ENCODE measurements around the gene PIWIL1.

Gene PIWIL1

DNA sequence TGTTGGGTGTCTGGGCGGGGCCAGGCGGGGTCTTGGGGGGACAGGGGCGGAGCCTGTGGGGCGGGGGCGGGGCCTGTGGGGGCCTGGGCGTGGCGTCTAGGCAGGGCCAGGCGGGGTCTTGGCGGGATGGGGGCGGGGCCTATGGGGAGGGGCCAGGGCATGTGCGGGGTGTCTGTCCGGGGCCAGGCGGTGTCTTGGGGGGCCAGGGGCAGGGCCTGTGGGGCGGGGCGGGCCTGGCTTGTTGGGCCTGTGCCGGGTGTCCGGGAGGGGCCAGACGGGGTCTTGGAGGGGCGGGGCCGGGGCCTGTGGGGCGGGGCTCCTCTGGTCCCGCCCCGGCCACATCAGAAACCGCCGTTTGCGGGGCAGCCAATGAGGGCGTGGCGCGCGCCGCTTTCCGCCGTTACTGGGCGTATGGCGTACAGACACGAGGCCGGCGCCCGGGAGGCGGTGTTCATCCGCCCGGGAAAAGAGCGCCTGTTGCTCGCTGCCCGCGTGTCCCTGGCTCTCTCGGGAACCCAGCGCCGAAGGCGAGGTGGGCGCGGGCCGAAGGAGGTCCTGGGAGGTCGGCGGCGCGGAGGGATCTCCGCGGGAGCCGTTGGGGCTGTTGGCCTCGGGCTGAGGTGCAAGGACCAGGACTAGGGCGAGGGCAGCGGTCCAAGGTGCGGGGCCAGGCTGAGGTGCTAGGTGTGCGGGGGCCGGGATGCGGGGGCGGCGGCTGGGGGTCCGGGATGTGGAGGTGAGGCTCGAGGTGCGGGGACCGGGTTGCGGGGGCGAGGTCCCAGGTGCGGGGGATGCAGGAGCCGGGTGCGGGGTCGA is at the start of gene PIWIL1:
PIWIL1 (plus strand) TSS at position 400 of the 816 bp plus-strand sequence. CDS start 4,705 bp downstream, outside the sequence.
- no peak for DNase-seq

GRCh38 chr12:130288206-130288605 is 49.5 kb upstream of the PIWIL1 start:
- DNase-seq, result no peak

DNA sequence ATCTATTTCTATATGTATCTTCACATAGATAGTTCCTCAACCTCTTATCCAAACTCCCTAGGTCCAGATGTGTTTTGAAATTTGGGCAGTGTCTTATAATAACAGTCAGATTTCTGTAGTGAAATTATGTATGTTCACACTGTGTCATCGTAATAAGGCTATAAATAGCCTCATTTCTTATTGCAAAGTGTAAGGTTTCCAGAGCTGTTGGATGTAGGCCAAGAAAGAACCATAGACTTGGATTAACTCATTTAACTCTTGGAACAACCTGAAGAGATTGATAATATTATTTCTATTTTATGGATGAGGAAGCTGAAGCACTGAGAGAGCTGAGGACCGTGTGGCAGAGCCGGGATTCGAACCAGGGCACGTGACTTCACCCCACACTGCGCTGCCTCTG is 49.0 kb upstream of the PIWIL1 start:
- no peak for DNase-seq

DNA sequence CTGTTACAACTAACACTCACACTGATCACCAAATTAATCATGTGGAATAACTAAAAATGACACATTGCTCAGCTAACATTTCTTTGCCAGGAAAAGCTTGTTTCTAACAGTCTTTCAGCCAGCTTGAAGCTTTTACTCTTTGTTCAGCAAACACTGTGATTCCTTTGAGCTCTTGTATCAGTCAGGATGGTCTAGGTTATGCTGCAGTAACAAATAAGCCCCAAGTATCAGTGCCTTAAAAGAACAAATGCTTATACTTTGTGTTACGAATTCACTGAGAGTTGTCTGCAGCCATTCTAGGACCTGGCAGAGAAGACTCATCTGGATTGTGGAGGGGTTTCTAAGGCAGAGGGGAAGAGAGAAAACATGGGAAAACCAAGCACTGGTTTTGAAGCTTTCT is 47.6 kb upstream of the PIWIL1 start:
- no peak for DNase-seq

- DNase-seq, result no peak
Observed at GRCh38 chr12:130298322-130299021, 39.2 kb upstream of the PIWIL1 start.

- DNase-seq, result no peak
Observed at GRCh38 chr12:130299574-130299973, 38.1 kb upstream of the PIWIL1 start.

GRCh38 chr12:130300090-130300489 is 37.6 kb upstream of the PIWIL1 start:
- no peak for DNase-seq

- DNase-seq, result no peak
Observed at GRCh38 chr12:130300737-130301535, 36.8 kb upstream of the PIWIL1 start.

DNA sequence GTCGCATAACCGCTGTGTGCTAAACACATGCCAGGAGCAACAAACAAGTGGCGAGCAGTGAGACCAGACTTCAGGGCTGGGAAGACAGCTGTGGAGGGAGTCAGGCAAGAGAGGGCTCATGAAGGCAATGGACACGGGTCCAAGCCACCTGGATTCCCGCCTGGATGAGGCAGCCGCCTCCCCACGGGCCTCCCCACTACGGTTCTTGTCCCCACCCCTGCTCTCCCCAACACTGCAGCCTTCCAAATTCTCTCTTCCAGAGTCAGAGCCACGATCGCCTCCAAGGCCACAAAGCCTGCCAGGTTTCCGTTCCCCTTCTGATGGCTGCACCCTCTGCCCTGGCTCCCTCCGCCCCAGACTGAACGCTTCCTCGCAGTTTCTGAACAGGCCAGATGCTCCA is 36.1 kb upstream of the PIWIL1 start:
- DNase-seq, result no peak

- DNase-seq, result no peak
Observed at GRCh38 chr12:130303781-130304180, 33.9 kb upstream of the PIWIL1 start.

- no peak for DNase-seq
Observed at GRCh38 chr12:130307859-130308258, 29.8 kb upstream of the PIWIL1 start.

- DNase-seq, result no peak
Observed at GRCh38 chr12:130308393-130308792, 29.3 kb upstream of the PIWIL1 start.

GRCh38 chr12:130316251-130316650 is 21.4 kb upstream of the PIWIL1 start:
- no peak for DNase-seq

GRCh38 chr12:130320536-130320935 is 17.2 kb upstream of the PIWIL1 start:
- DNase-seq, result no peak

- DNase-seq, result no peak
Observed at GRCh38 chr12:130322263-130322662, 15.4 kb upstream of the PIWIL1 start.

- no peak for DNase-seq
Observed at GRCh38 chr12:130330685-130331084, 7.0 kb upstream of the PIWIL1 start.

- no peak for DNase-seq
Observed at GRCh38 chr12:130331146-130331545, 6.5 kb upstream of the PIWIL1 start.

GRCh38 chr12:130333341-130333740 is 4.3 kb upstream of the PIWIL1 start:
- no peak for DNase-seq

GRCh38 chr12:130334399-130334798 is 3.3 kb upstream of the PIWIL1 start:
- DNase-seq, result no peak

- no peak for DNase-seq
Observed at GRCh38 chr12:130334937-130335336, 2.8 kb upstream of the PIWIL1 start.

DNA sequence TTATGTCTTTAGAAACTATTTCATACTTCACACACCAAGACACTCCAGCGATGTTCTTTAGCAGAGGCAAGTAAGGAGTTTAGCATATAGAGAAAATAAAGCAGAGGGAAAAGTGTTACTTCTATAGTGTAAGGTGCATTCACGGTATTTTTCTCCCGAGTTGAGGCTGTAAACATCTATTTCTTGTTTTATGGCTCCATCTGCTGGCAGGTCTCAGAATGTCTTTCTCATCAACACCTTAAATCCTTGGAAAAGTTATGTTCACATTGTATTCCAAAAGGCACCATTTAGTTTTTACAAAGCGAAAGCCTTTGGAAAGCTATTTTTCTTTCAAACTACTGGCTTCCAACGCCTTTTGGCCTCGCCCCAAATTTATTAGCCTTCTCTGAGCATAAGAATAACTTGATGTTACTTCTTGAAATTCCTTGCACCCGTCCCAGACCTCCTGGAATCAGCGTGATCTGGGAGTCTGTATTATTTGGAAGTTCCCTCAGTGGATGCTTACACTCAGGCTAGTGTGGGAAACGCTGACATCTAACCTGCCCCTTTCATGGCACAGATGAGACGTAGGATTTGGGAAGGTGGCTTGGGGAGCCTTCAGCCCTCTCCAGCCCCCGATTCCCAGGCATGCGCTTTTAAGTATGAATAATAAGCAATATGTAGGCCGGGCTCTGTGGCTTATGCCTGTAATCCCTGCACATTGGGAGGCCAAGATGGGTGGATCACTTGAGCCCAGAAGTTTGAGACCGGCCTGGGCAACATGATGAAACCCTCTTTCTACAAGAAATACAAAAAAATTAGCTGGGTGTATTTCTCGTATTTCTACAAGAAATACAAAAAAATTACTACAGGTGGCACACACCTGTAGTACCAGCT is 1.9 kb upstream of the PIWIL1 start:
- peak; percentile 64 for DNase-seq

DNA sequence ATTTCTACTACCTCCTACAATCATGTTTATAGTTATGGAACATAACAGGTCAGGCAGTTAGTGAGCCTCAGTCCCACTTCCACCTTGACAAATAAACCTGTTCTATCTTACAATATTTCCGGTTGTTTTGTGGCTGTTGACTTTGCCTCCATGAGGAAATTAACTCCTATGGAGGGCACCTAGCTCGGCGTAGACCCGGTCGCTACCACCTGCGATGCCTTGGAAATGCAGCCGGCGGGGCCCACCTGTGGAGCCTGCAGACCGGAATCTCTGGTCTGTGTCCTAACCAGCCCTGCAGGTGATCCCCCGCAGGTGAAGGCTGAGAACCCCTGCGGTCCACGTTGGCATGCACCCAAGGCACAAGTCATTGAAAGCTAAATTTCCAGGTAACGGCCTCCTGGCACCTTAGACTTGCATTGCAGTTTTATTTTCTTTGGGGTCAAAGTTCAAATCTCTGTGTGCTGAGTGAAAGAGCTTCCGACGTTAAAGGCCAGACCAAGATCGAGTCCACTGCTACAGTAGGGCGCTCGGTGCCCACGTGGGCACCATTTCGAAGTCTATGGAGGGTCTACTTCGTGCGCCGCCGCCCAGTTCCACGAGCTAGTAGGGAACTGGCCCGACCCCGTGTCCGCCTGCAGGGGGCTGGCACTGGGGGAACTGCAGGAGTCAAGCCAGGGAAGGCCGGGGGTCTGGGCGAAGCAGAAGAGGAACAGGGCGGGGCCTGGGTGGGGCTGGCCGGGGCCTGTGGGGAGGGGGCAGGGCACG is 782 bp upstream of the PIWIL1 start:
- DNase-seq, result no peak
